ENCODE results near the gene NEDD4L.

The NEDD4L gene

GRCh38 chr18:58105888-58106260, 61.8 kb downstream of the NEDD4L start:
- ChIA-PET POLR2A (no interaction called here), CTCF (interaction anchor here (0.5 to 1.7 kb wide), 4 partner anchors 14 to 62 kb away, joined by 3 to 8 read pairs (median 4); partner anchors contain the start of gene NEDD4L)
- Histone ChIP-seq H3K4me1 (ENCODE audit: control insufficient read depth, insufficient read depth, low read length) (peaks cover 22% of the 10 kb centered on the region), H3K9me3 (ENCODE audit: control insufficient read depth, insufficient read depth, low read depth, low read length) (no peaks in the 10 kb centered on the region), H3K36me3 (ENCODE audit: control insufficient read depth in 2 of 2, insufficient read depth in 1 of 2, low read length in 2 of 2) (no peaks in the 10 kb centered on the region), H3K27ac (ENCODE audit: extremely low read depth, low read depth, low read length) (no peak overlapping the region), H3K4me3 (ENCODE audit: low read depth, low read length) (no peak overlapping the region)
- no peak for TF ChIP-seq REPIN1 (tag by site-specific recombination; IDR thresholded peaks at IDR 0.05; ENCODE audit: low read depth)
- no peak for TF ChIP-seq TSHZ1 (tag by site-specific recombination; IDR thresholded peaks at IDR 0.05; ENCODE audit: borderline replicate concordance)
- TF ChIP-seq ZNF404 (tag by site-specific recombination; IDR thresholded peaks at IDR 0.05) = no peak
- TF ChIP-seq ZNF155 (tag by site-specific recombination; IDR thresholded peaks at IDR 0.05) = no peak
- TF ChIP-seq ZNF148 (tag by site-specific recombination; IDR thresholded peaks at IDR 0.05; ENCODE audit: borderline replicate concordance) = no peak
- TF ChIP-seq ZBTB8A (tag by site-specific recombination; IDR thresholded peaks at IDR 0.05) = no peak
- no peak for TF ChIP-seq ZNF174 (tag by site-specific recombination; IDR thresholded peaks at IDR 0.05)
- TF ChIP-seq MYNN (tag by site-specific recombination; IDR thresholded peaks at IDR 0.05; ENCODE audit: borderline replicate concordance) = no peak
- TF ChIP-seq ZNF140 (tag by site-specific recombination; IDR thresholded peaks at IDR 0.05) = no peak
- TF ChIP-seq ZNF549 (tag by site-specific recombination; IDR thresholded peaks at IDR 0.05) = no peak
- no peak for TF ChIP-seq ZFHX2 (tag by site-specific recombination; conservative IDR thresholded peaks at IDR 0.05)
- no peak for TF ChIP-seq ZEB2 (tag by site-specific recombination; IDR thresholded peaks at IDR 0.05)

GRCh38 chr18:58106289-58107070, 62.5 kb downstream of the NEDD4L start:
- H3K9me3 ChIP-seq (ENCODE audit: control insufficient read depth, insufficient read depth, low read depth, low read length) = no peaks in the 10 kb centered on the region
- peaks cover 22% of the 10 kb centered on the region for H3K4me1 ChIP-seq (ENCODE audit: control insufficient read depth, insufficient read depth, low read length)
- no peak overlapping the region for H3K27ac ChIP-seq (ENCODE audit: extremely low read depth, low read depth, low read length)
- no peaks in the 10 kb centered on the region for H3K36me3 ChIP-seq (ENCODE audit: control insufficient read depth in 2 of 2, insufficient read depth in 1 of 2, low read length in 2 of 2)
- ChIA-PET CTCF (interaction anchor here (0.5 to 1.7 kb wide), 4 partner anchors 15 to 63 kb away, joined by 3 to 8 read pairs (median 4); partner anchors contain the start of gene NEDD4L), POLR2A (no interaction called here)
- no peak overlapping the region for H3K4me3 ChIP-seq (ENCODE audit: low read depth, low read length)
- TF ChIP-seq ZNF76 (tag by site-specific recombination; IDR thresholded peaks at IDR 0.05; ENCODE audit: borderline replicate concordance, low read depth) = no peak
- no peak for TF ChIP-seq SP7 (tag by site-specific recombination; IDR thresholded peaks at IDR 0.05)
- no peak for TF ChIP-seq ZNF518A (tag by site-specific recombination; conservative IDR thresholded peaks at IDR 0.05; ENCODE audit: low read depth)
- TF ChIP-seq ZNF155 (tag by site-specific recombination; IDR thresholded peaks at IDR 0.05) = no peak
- TF ChIP-seq ZNF664 (tag by site-specific recombination; IDR thresholded peaks at IDR 0.05) = no peak
- no peak for TF ChIP-seq ZNF548 (tag by site-specific recombination; IDR thresholded peaks at IDR 0.05)
- no peak for TF ChIP-seq HOXA7 (CRISPR knock-in tag; IDR thresholded peaks at IDR 0.05; ENCODE audit: borderline replicate concordance)
- no peak for TF ChIP-seq ZBTB10 (tag by site-specific recombination; IDR thresholded peaks at IDR 0.05)
